COR-L47 (cell line): ENCODE results near the gene ADPRHL1.

Source experiments
- DNase-seq: peaks from one replicate; lab custom pipeline; 2025; lab: John Stamatoyannopoulos, UW

The ADPRHL1 gene

DNA sequence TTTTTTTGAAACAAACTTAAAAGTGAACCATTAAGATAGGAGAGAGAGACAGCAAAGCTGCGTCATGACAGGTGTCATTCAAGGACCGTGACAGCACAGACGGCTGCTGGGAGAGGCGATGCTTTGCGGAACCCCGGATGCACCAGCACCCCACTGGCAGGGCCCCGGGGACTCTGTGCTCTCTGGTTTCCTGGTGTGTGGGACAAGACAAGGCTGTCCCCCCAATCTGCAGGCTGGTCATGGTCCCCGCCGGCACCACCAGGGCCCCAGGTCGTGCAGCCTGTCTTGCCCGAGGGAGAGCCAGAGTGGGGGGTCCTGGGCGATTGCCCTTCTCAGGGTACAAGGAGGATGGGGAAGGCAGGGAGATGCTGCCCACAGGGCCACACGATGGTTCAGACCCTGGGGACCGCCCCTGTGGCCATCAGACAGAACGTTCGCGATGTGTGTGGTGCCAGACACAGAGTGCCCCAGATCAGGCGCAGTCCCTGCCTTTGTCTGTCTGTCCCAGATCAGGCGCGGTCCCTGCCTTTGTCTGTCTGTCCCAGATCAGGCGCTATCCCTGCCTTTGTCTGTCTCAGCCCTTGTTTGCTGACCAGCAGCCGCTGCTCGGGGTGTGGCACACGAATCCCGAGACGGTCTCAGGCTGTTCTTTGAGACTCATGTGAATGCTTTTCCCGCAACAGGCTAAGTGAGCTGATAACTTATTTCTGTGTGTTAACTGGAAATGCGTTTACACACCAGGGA is 36.1 kb downstream of the ADPRHL1 start:
- DNase-seq: no peak

DNA sequence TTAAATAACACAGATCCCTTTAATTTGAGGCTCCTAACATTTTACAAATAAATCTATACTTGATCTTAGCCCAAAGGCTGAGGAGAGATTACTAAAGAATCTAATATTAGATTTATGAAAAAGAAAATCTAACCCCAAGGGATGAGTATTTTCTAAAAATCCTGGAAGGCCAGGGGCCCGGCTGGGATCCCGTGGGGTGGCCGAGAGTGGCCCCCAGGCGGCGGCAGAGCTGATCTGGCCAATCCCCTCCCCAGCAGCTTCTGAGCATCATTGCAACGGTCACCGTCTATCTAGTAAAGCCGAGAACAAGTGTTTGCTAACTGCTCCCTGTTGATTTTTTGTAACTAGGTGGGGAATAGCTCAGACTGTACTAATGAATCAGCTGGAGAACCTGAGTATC is 37.5 kb downstream of the ADPRHL1 start:
- no peak for DNase-seq

GRCh38 chr13:113415032-113415431 is 38.3 kb downstream of the ADPRHL1 start:
- no peak for DNase-seq

DNA sequence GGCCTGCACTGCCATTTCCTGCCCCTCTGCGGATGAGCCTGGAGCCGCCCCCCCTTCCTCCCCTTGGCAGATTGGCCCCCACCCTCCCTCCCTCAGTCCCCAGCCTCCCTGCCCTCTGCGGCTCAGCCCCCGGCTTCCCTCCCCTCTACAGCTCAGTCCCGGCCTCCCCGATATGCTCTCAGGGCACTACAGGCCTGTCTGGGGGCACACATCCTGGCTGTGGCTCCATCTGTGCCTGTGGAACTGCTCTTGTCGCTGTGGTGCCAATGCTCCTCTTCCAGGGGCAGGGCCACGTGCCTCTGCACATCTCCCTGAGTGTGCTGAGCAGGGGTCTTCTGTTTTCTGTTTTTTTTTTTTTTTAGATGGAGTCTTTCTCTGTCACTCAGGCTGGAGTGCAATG is 39.0 kb downstream of the ADPRHL1 start:
- no peak for DNase-seq

DNA sequence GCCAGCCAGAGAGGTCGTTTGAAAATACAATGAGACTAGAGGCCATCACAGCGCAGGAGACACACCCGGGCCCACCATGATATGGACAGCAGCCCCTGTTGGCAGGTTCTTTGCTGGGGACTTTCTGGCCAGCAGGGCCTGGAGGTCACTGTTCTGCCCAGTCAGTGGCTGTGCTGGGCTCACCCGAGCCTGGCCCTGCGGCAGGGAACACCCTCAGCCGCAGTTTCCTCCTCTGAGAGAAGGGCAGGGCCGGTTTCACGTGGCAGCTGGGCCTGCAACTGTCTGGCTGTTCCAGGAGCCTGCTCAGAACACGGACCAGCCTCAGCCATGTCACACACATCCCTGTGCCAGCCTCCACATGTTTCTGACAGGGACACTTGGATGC is 39.4 kb downstream of the ADPRHL1 start:
- DNase-seq: no peak

DNA sequence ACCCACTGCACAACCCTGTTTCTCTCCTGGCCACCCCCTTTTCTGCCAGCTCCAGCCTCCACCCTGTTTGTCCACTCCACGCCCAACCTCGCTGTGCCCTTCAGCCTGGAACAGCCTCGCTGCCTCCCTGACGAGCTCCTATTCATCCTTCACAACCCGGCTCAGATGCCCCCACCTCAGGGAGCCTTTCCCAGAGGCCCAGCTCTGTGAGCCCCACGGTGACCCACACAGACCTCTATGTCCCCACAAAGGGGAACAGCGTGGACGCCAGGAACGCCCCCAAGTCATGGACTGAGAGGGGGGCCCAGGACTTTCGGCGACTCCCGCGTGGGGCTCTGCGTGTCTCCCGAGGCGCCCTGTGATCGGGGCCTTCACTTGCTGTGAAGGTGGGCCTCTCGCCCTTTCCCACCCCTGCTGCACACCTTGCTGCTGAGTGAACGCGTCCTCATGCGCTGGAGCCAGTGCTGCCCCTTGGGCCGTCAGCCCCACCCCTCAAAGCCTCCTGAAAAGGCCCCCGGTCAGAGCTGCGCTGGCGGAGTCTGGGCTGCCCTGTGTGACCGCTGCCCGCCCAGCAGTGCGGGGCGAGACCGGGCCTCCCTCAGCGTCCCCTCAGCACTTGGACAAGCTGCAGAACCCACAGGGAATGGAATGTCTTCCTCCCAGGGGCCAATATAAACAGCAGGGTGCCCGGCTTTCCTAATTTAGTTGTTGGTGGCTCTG is 40.0 kb downstream of the ADPRHL1 start:
- DNase-seq: no peak

DNA sequence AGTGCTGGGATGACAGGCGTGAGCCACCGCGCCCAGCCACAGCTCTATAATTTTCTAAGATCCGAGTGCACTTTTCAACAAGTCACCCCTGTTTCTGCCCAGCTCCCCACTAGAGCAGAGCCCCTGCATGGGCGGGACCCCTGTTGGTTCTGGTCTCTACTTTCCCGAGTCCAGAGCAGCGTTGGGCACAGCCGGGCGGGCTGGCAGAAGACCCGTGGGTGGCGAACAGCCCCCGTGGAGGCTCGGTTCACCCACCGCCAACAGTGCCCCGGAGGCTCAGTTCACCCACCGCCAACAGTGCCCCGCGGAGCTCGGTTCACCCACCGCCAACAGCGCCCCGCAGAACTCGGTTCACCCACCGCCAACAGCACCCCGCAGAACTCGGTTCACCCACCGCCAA is 40.8 kb downstream of the ADPRHL1 start:
- no peak for DNase-seq

DNA sequence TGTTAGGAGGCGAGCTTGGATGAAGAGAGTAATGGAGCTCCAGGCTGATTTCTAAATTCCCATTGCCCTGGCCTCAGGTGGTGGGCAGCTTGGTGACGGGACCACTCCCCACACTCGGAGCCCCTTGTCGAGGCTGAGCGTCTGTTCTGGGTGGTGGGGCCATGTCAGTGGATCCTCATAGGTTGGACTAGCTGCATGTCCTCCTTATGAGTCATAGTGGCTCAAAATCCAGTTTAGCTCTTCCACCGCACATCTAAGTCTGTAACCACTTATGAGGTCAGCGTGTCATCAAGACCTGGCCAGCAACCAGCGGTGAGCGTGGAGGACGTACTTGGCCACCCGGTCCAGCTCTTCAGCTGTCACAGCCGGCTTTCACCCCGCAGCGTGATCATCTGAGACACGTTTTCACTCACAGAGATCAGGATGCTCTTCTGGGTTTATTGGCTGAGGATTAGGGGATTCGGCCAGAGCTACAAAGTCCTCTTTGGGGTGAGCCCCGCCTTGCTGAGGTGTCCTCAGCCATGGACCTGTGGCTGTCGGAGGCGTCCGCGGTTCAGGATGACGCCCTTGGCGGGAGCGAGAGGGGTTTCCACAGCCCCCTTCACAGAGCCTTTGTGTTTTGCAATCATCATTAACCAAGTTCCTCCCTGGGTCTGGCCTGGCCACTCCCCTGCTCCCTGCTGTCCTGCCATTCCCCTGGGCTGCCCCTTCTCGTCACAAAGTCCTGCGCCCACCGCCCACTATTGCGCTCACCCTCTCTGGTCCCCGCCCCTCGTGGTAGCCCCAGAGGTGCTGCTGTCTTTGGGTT is 41.9 kb downstream of the ADPRHL1 start:
- DNase-seq: no peak

GRCh38 chr13:113410472-113411201 is 42.7 kb downstream of the ADPRHL1 start:
- DNase-seq: no peak

DNA sequence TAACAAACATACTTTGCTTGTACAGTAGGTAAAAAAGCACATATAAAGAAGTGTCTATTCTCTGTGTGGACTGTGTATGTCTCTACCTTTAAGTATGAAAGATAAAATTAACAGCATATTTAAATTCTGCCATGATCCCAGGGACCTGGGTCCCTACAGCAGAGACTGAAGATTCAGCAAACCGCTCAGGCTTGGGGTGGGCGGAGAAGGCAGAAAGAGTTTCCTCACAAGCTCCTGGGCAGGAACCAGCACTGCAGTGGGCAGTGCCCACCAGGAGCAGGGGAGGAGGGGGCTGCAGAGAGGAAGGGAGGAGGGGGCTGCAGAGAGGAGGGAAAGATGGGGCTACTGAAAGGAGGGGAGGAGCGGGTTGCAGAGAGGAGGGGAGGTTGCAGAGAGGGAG is 44.7 kb downstream of the ADPRHL1 start:
- DNase-seq: no peak

DNA sequence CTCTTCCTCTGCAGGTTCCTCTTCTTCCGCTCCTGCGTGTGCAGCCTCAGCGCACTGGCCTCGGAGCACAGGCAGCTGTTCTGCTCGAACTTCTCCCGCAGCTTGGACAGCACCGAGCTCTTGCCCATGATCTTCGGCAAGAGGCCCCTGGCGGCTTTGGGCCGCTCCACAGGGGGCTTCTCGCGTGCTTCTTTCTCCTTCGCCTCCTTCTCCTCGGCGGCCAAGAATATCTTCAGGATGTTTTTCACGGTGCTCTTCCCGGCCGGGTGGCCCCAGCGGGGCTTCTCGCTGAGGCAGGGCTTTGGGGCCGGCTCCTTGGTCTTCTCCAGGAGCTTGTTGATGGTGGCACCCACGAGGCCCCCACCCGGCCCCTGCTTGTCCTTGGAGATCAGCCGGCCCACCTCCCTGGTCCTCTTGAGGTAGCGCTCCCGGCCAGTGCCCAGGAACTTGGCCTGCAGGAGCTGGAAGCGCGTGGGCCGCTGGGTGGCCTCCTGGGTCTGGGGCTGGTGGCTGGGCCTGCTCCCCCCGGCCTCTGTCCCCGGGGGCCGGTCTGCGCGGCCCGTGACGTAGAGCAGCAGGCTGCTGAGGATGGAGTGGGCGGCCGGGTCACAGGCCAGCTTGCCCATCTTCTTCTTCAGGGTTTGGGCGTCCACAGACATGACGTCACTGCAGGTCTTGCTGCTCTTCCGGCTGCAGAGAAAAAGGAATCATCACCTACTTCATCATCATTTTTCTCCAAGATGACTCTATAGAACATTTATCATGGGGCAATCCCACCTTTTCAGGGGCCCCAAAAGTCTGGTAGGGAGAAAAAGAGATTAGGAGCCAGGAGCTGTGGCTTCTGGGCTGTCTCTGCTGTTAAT is 45.5 kb downstream of the ADPRHL1 start:
- DNase-seq: no peak

DNA sequence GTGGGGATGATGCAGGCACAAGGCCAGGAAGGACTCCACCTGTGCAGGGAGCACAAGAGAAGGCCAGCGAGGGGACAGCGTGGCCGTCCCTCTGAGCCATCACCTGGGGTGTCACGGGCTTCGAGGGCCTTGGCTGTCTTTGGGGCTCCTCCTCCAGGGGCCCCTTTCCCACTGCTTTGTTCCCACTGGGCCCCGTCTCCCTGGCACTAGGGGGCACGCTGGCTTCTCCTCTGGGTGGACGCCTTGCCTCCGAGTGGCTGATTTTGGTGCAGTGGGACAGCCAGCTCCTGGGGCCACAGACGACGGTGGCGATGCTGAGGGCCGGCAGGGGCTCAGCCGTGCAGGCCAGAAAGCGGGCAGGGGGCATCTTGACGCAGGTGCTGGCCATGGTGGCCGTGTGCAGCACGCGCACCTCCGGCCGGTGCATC is 46.2 kb downstream of the ADPRHL1 start:
- DNase-seq: no peak

GRCh38 chr13:113406321-113407102 is 46.8 kb downstream of the ADPRHL1 start:
- no peak for DNase-seq

DNA sequence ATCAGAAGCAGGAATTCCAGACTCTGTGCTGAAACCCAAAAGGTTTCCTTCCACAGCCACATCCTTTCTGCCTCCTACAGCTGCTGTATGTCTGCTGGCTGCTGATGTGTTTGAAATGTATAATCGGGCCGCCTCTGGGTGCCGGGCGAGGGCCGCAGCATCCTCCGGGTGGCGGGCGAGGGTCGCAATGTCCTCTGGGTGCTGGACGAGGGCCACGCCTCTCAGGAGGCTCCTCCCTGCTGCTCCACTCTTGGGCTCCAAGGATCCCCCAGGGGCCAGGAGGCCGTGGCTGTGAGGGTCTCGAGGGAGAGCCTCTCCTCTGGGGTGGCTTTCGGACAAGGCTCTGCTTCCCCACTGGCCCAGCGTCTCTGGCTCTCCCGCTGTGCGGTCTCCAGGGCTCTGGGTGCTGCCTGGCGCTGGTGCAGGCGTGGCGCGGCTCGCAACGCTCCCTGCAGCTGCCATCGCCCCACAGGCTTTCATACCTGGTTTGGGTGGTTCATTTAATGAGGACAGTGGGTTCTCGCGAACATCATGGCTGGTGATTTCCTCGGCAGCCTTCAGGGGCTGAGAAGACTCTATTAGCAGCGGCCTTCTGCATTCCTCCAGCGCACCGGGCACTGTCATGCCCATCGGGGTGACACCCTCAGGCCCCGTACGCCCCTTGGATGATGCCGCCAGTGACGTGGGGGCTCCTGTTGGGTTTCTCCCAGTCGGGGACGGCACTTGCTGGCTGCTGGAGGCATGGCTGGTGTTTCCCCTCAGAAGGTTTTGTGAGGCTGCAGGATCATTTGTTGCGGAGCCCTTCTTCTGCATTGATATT is 47.6 kb downstream of the ADPRHL1 start:
- peak; percentile 76 for DNase-seq

- DNase-seq: peak; percentile 76
These were observed 48.4 kb downstream of the ADPRHL1 start for GRCh38 chr13:113404723-113405471.

DNA sequence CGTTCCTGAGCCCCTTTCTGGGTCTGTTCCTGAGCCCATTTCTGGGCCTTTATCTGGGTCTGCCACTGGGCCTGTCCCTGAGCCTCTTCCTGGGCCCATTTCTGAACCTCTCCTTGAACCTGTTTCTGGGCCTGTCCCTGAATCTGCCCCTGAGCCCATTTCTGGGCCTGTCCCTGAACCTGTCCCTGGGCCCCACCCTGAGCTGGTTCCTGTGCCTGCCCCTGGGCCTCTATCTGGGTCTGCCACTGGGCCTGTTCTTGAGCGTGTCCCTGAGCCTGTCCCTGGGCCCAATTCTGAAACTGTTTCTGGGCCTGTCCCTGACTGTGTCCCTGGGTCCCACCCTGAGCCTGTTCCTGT is 48.9 kb downstream of the ADPRHL1 start:
- no peak for DNase-seq

DNA sequence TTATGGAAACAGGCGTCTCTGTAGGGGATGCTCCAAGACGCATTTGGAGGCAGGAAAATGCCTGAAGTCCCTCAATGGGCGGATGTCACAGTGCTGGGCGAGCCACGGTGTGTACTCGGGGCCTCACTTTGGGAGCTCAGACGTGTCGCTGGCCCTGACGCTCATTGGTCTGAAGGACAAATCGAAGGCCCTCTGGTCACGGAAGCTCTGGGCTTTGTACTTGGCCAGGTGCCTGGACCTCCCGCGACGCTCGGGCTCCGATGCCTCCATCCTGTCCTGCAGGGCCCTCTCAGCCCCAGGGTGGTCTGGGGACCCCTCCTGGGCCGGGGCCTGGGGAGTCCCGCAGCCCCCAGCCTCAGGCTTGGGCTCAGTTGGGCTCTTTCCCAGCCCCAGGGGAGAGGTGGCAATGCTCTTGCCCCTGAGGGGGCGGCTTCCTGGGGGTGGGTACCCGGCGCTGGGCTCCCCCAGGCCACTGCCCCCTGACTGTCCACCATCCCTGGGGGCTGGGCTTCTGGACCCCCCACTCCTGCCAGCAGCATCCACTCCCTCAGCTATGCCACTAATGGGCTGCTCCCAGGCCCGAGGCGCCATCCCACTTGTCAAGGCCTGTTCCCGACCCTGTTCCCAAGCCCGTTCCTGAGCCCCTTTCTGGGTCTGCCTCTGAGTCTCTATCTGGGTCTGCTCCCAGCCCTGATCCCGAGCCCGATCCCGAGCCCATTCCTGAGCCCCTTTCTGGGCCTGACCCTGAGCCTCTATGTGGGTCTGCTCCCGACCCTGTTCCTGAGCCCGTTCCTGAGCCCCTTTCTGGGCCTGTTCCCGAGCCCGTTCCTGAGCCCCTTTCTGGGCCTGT is 49.8 kb downstream of the ADPRHL1 start:
- DNase-seq: no peak
